Memory B cell (primary cell): ENCODE data around the gene RPS6KA5.
"Not testable (repeated sequence)": the region's sequence is repeated elsewhere in the genome, so short reads cannot be mapped to it uniquely, and the experiment has no call there.

Experiments used
- ATAC-seq: fragments of 150-1000 bp; cut with Tn5 transposase; 2 replicates; pipeline ENCODE4 v1.10.0; 2021; ENCODE audit warnings: low read depth, mild to moderate bottlenecking, moderate library complexity
- DNase-seq, 2 donors: peaks; one replicate each; pipeline ENCODE4 v3.0.0; 2022; ENCODE audit warnings: low spot score in 2 of 2
- H3K27ac Mint-ChIP-seq: one replicate; pipeline ENCODE4 v1.8.0; 2022; ENCODE audit warnings: mild to moderate bottlenecking, moderate library complexity, mixed read lengths
- H3K27me3 Mint-ChIP-seq: one replicate; pipeline ENCODE4 v1.8.0; 2022; ENCODE audit warnings: mixed read lengths
- H3K36me3 Mint-ChIP-seq: one replicate; pipeline ENCODE4 v1.8.0; 2022; ENCODE audit warnings: mild to moderate bottlenecking, mixed read lengths
- H3K4me1 Mint-ChIP-seq: one replicate; pipeline ENCODE4 v1.8.0; 2022; ENCODE audit warnings: mixed read lengths
- H3K4me3 Mint-ChIP-seq: one replicate; pipeline ENCODE4 v1.8.0; 2022; ENCODE audit warnings: mild to moderate bottlenecking, moderate library complexity, mixed read lengths
- H3K9me3 Mint-ChIP-seq: one replicate; pipeline ENCODE4 v1.8.0; 2022; ENCODE audit warnings: mixed read lengths

Gene RPS6KA5

GRCh38 chr14:91060351-91061055 lies at the start of gene RPS6KA5:
Gene RPS6KA5, minus strand, starts transcription at chr14:91060641. Its CDS starts 207 bp downstream, at chr14:91060434.
- ATAC-seq (peak; percentile 75), DNase-seq (peak; percentile 92 to 99)
- Mint-ChIP-seq H3K36me3 (peaks cover 7% of the 10 kb centered on the region), H3K27me3 (no peaks in the 10 kb centered on the region), H3K27ac (no peak within 1 kb of the TSS), H3K4me1 (peaks cover 37% of the 10 kb centered on the region), H3K9me3 (no peaks in the 10 kb centered on the region), H3K4me3 (peak within 1 kb of the TSS; percentile 87)

- Mint-ChIP-seq H3K4me1 (peaks cover 31% of the 10 kb centered on the region), H3K9me3 (no peaks in the 10 kb centered on the region), H3K27me3 (no peaks in the 10 kb centered on the region), H3K27ac (peak overlapping the region; percentile 73), H3K36me3 (peaks cover 1% of the 10 kb centered on the region), H3K4me3 (no peak overlapping the region)
- ATAC-seq (no peak), DNase-seq (no peak)
Measured at GRCh38 chr14:91108941-91109611, 48.6 kb upstream of the RPS6KA5 start.

GRCh38 chr14:91103116-91103515 lies 42.7 kb upstream of the RPS6KA5 start:
- H3K36me3 Mint-ChIP-seq: peaks cover 4% of the 10 kb centered on the region

GRCh38 chr14:91100102-91100501 lies 39.7 kb upstream of the RPS6KA5 start:
- Mint-ChIP-seq H3K4me1 (no peaks in the 10 kb centered on the region), H3K36me3 (peaks cover 4% of the 10 kb centered on the region), H3K9me3 (no peaks in the 10 kb centered on the region), H3K27ac (no peak overlapping the region), H3K4me3 (no peak overlapping the region), H3K27me3 (no peaks in the 10 kb centered on the region)
- DNase-seq (no peak), ATAC-seq (no peak)

More at GRCh38 chr14:91103116-91103515, 42.7 kb upstream of the RPS6KA5 start:
- ATAC-seq (no peak), DNase-seq (no peak)
- Mint-ChIP-seq H3K4me1 (peaks cover 6% of the 10 kb centered on the region), H3K9me3 (no peaks in the 10 kb centered on the region), H3K27me3 (no peaks in the 10 kb centered on the region), H3K27ac (no peak overlapping the region), H3K4me3 (no peak overlapping the region)

- H3K4me3 Mint-ChIP-seq: no peak overlapping the region
- DNase-seq (no peak), ATAC-seq (no peak)
- H3K27me3 Mint-ChIP-seq: no peaks in the 10 kb centered on the region
- no peaks in the 10 kb centered on the region for H3K9me3 Mint-ChIP-seq
- H3K27ac Mint-ChIP-seq: no peak overlapping the region
- H3K36me3 Mint-ChIP-seq: peaks cover 3% of the 10 kb centered on the region
- no peaks in the 10 kb centered on the region for H3K4me1 Mint-ChIP-seq
Measured at GRCh38 chr14:91098591-91098990, 38.1 kb upstream of the RPS6KA5 start.

- H3K4me1 Mint-ChIP-seq, H3K27ac Mint-ChIP-seq, H3K36me3 Mint-ChIP-seq, DNase-seq, H3K9me3 Mint-ChIP-seq, H3K4me3 Mint-ChIP-seq, H3K27me3 Mint-ChIP-seq, ATAC-seq: not testable (repeated sequence)
Measured at GRCh38 chr14:91097657-91098056, 37.2 kb upstream of the RPS6KA5 start.

GRCh38 chr14:91095178-91095577 lies 34.7 kb upstream of the RPS6KA5 start:
- no peak for ATAC-seq
- H3K27ac Mint-ChIP-seq: no peak overlapping the region
- H3K9me3 Mint-ChIP-seq: no peaks in the 10 kb centered on the region

GRCh38 chr14:91094772-91095171 lies 34.3 kb upstream of the RPS6KA5 start:
- DNase-seq (no peak), ATAC-seq (no peak)
- Mint-ChIP-seq H3K36me3 (peaks cover 2% of the 10 kb centered on the region), H3K9me3 (no peaks in the 10 kb centered on the region), H3K4me1 (no peaks in the 10 kb centered on the region), H3K27me3 (no peaks in the 10 kb centered on the region), H3K27ac (no peak overlapping the region), H3K4me3 (no peak overlapping the region)

More at GRCh38 chr14:91095178-91095577, 34.7 kb upstream of the RPS6KA5 start:
- Mint-ChIP-seq H3K36me3 (peaks cover 2% of the 10 kb centered on the region), H3K27me3 (no peaks in the 10 kb centered on the region), H3K4me3 (no peak overlapping the region), H3K4me1 (no peaks in the 10 kb centered on the region)
- DNase-seq: no peak

GRCh38 chr14:91093743-91094472 lies 33.5 kb upstream of the RPS6KA5 start:
- H3K27me3 Mint-ChIP-seq, H3K4me3 Mint-ChIP-seq, H3K27ac Mint-ChIP-seq: not testable (repeated sequence)

GRCh38 chr14:91092073-91092472 lies 31.6 kb upstream of the RPS6KA5 start:
- no peak overlapping the region for H3K27ac Mint-ChIP-seq
- no peak for ATAC-seq
- H3K4me3 Mint-ChIP-seq: no peak overlapping the region
- peaks cover 2% of the 10 kb centered on the region for H3K36me3 Mint-ChIP-seq
- H3K9me3 Mint-ChIP-seq: no peaks in the 10 kb centered on the region
- DNase-seq: no peak
- no peaks in the 10 kb centered on the region for H3K27me3 Mint-ChIP-seq
- H3K4me1 Mint-ChIP-seq: peaks cover 8% of the 10 kb centered on the region

More at GRCh38 chr14:91093743-91094472, 33.5 kb upstream of the RPS6KA5 start:
- not testable (repeated sequence) for ATAC-seq, H3K4me1 Mint-ChIP-seq, DNase-seq, H3K9me3 Mint-ChIP-seq, H3K36me3 Mint-ChIP-seq

- Mint-ChIP-seq H3K36me3 (peaks cover 4% of the 10 kb centered on the region), H3K27ac (no peak overlapping the region), H3K27me3 (no peaks in the 10 kb centered on the region), H3K4me1 (peaks cover 9% of the 10 kb centered on the region), H3K9me3 (no peaks in the 10 kb centered on the region), H3K4me3 (no peak overlapping the region)
- ATAC-seq: no peak
- DNase-seq: no peak
Measured at GRCh38 chr14:91090743-91091142, 30.3 kb upstream of the RPS6KA5 start.

GRCh38 chr14:91089958-91090535 lies 29.6 kb upstream of the RPS6KA5 start:
- H3K9me3 Mint-ChIP-seq: no peaks in the 10 kb centered on the region
- DNase-seq (no peak), ATAC-seq (peak; percentile 60)
- H3K4me1 Mint-ChIP-seq: peaks cover 9% of the 10 kb centered on the region
- H3K27me3 Mint-ChIP-seq: no peaks in the 10 kb centered on the region
- no peak overlapping the region for H3K4me3 Mint-ChIP-seq
- no peak overlapping the region for H3K27ac Mint-ChIP-seq
- peaks cover 5% of the 10 kb centered on the region for H3K36me3 Mint-ChIP-seq

GRCh38 chr14:91088585-91089235 lies 28.3 kb upstream of the RPS6KA5 start:
- Mint-ChIP-seq H3K27me3 (no peaks in the 10 kb centered on the region), H3K36me3 (peaks cover 11% of the 10 kb centered on the region), H3K4me1 (peaks cover 9% of the 10 kb centered on the region), H3K9me3 (no peaks in the 10 kb centered on the region), H3K27ac (no peak overlapping the region), H3K4me3 (no peak overlapping the region)
- ATAC-seq: no peak
- no peak for DNase-seq
